T-helper 2 cell treated with Interferon-gamma antibody and Interleukin-4, amounts not matched to agents 5 μg/mL and 100 μg/mL, for 36 hours (primary cell): ENCODE results near the gene CLEC16A.
"Not testable (repeated sequence)": the region's sequence is repeated elsewhere in the genome, so short reads cannot be mapped to it uniquely, and the experiment has no call there.

Source experiments
- DNase-seq: peaks from one replicate; pipeline ENCODE4 v3.0.0; 2021; ENCODE audit warnings: low spot score
- H3K27ac Mint-ChIP-seq: one replicate; pipeline ENCODE4 v1.8.0; 2021; ENCODE audit warnings: mild to moderate bottlenecking, mixed read lengths
- H3K27me3 Mint-ChIP-seq: one replicate; pipeline ENCODE4 v1.8.0; 2021; ENCODE audit warnings: low read depth, mixed read lengths
- H3K36me3 Mint-ChIP-seq: one replicate; pipeline ENCODE4 v1.8.0; 2021; ENCODE audit warnings: low read depth, mixed read lengths
- H3K4me1 Mint-ChIP-seq: one replicate; pipeline ENCODE4 v1.8.0; 2021; ENCODE audit warnings: low read depth, mixed read lengths
- H3K4me3 Mint-ChIP-seq: one replicate; pipeline ENCODE4 v1.8.0; 2022; ENCODE audit warnings: mild to moderate bottlenecking, moderate library complexity, mixed read lengths
- H3K9me3 Mint-ChIP-seq: one replicate; pipeline ENCODE4 v1.8.0; 2021; ENCODE audit warnings: mixed read lengths

The CLEC16A gene

DNA sequence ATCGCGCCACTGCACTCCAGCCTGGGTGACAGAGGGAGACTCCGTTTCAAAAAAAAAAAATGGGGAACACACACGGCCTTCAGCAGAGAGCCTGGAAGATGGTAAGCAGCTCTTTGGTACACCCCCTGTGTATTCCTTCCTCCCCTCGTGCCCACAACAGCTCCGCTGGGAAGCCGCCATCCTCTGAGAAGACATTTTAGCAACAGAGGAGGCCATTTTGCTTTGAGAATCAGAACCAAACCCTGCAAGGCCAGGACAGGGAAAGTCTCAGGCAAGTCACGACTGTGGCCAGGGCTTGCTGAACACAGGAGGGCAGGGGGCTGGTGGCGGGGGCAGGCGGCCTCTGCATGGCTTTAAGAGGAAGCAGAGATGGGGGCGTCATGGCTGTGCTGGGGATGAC, 265.9 kb downstream of the CLEC16A start:
- no peaks in the 10 kb centered on the region for H3K27me3 Mint-ChIP-seq
- H3K4me3 Mint-ChIP-seq: no peak overlapping the region
- peaks cover 15% of the 10 kb centered on the region for H3K4me1 Mint-ChIP-seq
- H3K9me3 Mint-ChIP-seq: no peaks in the 10 kb centered on the region
- no peak overlapping the region for H3K27ac Mint-ChIP-seq
- DNase-seq: no peak
- H3K36me3 Mint-ChIP-seq: no peaks in the 10 kb centered on the region

DNA sequence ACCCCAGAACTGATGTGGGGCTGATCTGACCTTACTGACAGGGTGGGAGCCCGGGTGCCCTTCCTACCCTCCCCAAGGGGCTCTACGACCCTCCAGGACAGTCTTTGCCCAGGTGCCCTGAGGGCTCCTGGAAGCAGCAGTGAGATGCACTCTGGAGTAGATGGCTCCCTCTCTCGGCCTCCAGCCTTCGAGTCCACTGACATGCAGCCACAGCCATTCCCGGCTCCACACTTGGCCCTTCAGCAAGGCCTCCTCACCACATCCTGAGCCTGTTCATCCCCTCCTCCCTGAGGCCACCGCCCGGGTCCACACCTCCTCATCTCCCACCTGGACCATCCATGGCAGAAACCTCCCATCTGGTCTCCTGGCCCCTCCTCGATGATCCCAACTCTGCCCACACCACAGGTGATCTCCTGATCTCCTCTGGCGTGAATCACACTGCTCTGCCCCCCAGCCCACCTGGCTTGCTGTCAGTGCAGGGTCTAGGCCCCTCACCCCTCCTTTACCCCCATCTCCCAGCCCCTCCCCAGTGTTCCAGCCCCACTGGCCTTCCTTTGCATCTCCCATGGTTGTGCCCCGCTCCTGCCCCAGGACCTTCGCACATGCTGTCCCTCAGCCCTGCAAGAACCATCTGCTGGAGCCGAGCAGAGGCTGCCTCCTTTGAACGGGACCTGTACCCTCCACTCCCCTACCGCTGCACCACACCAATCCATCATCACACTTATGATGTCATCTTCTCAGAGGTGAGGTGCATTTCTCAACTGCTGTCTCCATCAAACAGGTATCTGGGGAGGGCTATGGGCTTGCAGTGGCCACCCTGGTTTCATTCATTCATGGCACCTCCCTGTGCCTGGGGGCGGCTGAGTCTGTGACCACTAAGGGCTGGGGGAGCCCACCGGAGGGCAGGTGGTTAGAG, 267.0 kb downstream of the CLEC16A start:
- no peak overlapping the region for H3K4me3 Mint-ChIP-seq
- no peak for DNase-seq
- peaks cover 11% of the 10 kb centered on the region for H3K4me1 Mint-ChIP-seq
- H3K27ac Mint-ChIP-seq: peak overlapping the region; percentile 65
- no peaks in the 10 kb centered on the region for H3K27me3 Mint-ChIP-seq
- H3K36me3 Mint-ChIP-seq: peaks cover 6% of the 10 kb centered on the region
- H3K9me3 Mint-ChIP-seq: peaks cover 8% of the 10 kb centered on the region

- no peak for DNase-seq
- Mint-ChIP-seq H3K4me3 (no peak overlapping the region), H3K36me3 (peaks cover 7% of the 10 kb centered on the region), H3K27ac (peak overlapping the region; percentile 49), H3K27me3 (no peaks in the 10 kb centered on the region), H3K4me1 (peaks cover 4% of the 10 kb centered on the region), H3K9me3 (peaks cover 12% of the 10 kb centered on the region)
These were observed 267.8 kb downstream of the CLEC16A start for GRCh38 chr16:11211977-11212797.

DNA sequence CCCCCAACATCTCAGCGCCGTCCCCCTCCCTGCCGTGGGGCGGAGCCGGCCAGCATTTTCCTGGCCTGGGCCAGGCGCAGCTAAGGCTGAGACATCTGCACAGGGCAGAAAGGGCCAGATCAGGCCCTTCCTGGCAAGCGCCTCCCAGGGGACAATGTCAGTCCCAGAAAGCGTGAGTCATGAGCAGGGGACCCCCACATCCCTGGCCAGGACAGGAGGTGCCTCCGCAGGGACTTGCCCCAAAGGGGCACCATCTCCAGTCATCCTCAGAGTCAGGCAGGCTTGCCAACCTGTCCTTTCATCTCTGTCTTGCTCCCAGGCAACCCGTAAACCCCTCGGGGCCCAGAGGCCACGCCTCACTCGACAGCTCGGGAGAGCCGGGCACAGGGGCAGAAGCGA, 268.4 kb downstream of the CLEC16A start:
- DNase-seq: no peak
- H3K4me1 Mint-ChIP-seq: peaks cover 4% of the 10 kb centered on the region
- H3K36me3 Mint-ChIP-seq: peaks cover 12% of the 10 kb centered on the region
- H3K27me3 Mint-ChIP-seq: no peaks in the 10 kb centered on the region
- no peak overlapping the region for H3K4me3 Mint-ChIP-seq
- H3K9me3 Mint-ChIP-seq: peaks cover 18% of the 10 kb centered on the region
- H3K27ac Mint-ChIP-seq: no peak overlapping the region

- no peak for DNase-seq
- Mint-ChIP-seq H3K27me3 (no peaks in the 10 kb centered on the region), H3K4me1 (peaks cover 4% of the 10 kb centered on the region), H3K36me3 (peaks cover 14% of the 10 kb centered on the region), H3K4me3 (no peak overlapping the region), H3K27ac (no peak overlapping the region), H3K9me3 (peaks cover 22% of the 10 kb centered on the region)
These were observed 269.0 kb downstream of the CLEC16A start for GRCh38 chr16:11213373-11213772.

DNA sequence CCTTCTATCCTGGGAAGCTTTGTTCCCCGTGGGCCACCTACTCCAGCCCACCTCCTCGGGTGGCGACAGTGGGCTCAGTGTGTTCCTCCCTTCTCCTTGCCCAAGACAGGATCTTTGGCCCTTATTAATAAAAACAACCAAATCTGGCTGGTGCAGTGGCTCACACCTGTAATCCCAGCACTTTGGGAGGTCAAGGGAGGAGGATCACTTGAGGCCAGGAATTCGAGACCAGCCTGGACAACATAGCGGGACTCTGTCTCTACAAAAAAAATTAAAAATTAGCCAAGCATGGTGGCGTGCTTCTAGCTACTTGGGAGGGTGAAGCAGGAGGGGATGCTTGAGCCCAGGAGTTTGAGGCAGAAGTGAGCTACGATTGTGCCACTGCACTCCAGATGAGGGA, 269.4 kb downstream of the CLEC16A start:
- H3K27ac Mint-ChIP-seq: no peak overlapping the region
- no peaks in the 10 kb centered on the region for H3K27me3 Mint-ChIP-seq
- no peak overlapping the region for H3K4me3 Mint-ChIP-seq
- H3K9me3 Mint-ChIP-seq: peaks cover 26% of the 10 kb centered on the region
- H3K36me3 Mint-ChIP-seq: peaks cover 17% of the 10 kb centered on the region
- H3K4me1 Mint-ChIP-seq: peaks cover 7% of the 10 kb centered on the region
- no peak for DNase-seq

- H3K27ac Mint-ChIP-seq: no peak overlapping the region
- H3K4me1 Mint-ChIP-seq: peaks cover 21% of the 10 kb centered on the region
- no peaks in the 10 kb centered on the region for H3K27me3 Mint-ChIP-seq
- H3K4me3 Mint-ChIP-seq: no peak overlapping the region
- no peak for DNase-seq
- H3K36me3 Mint-ChIP-seq: peaks cover 21% of the 10 kb centered on the region
- peaks cover 31% of the 10 kb centered on the region for H3K9me3 Mint-ChIP-seq
These were observed 271.7 kb downstream of the CLEC16A start for GRCh38 chr16:11215935-11216556.

GRCh38 chr16:11217651-11218603, 273.6 kb downstream of the CLEC16A start:
- Mint-ChIP-seq H3K4me1 (peaks cover 25% of the 10 kb centered on the region), H3K36me3 (peaks cover 21% of the 10 kb centered on the region)
- DNase-seq: no peak

DNA sequence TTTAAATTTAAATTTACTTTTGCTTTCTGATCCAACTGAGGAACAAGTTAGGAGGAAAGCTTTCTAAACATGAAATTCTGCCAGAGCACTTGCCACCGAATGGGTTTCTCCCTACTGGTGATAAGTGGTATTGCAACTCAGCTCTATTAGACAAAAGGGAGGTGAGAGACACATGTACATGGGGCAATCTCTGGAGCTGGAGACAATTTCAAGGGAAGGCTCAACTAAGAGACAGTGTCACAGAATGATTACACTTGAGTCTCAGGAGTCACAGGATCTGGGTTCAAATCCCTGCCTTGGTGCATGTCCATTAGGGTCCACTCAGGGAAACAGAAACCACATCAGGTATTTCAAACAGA, 274.2 kb downstream of the CLEC16A start:
- no peak for DNase-seq
- Mint-ChIP-seq H3K9me3 (peaks cover 31% of the 10 kb centered on the region), H3K4me1 (peaks cover 29% of the 10 kb centered on the region), H3K27ac (peak overlapping the region; percentile 55), H3K27me3 (no peaks in the 10 kb centered on the region), H3K4me3 (no peak overlapping the region), H3K36me3 (peaks cover 21% of the 10 kb centered on the region)

More at GRCh38 chr16:11217651-11218603, 273.6 kb downstream of the CLEC16A start:
- peaks cover 31% of the 10 kb centered on the region for H3K9me3 Mint-ChIP-seq
- no peak overlapping the region for H3K27ac Mint-ChIP-seq
- no peak overlapping the region for H3K4me3 Mint-ChIP-seq
- H3K27me3 Mint-ChIP-seq: no peaks in the 10 kb centered on the region

GRCh38 chr16:11219178-11219577, 274.8 kb downstream of the CLEC16A start:
- peak overlapping the region; percentile 55 for H3K27ac Mint-ChIP-seq
- H3K9me3 Mint-ChIP-seq: peaks cover 31% of the 10 kb centered on the region
- peaks cover 21% of the 10 kb centered on the region for H3K36me3 Mint-ChIP-seq
- H3K4me3 Mint-ChIP-seq: no peak overlapping the region
- H3K27me3 Mint-ChIP-seq: no peaks in the 10 kb centered on the region
- no peak for DNase-seq
- H3K4me1 Mint-ChIP-seq: peaks cover 32% of the 10 kb centered on the region

DNA sequence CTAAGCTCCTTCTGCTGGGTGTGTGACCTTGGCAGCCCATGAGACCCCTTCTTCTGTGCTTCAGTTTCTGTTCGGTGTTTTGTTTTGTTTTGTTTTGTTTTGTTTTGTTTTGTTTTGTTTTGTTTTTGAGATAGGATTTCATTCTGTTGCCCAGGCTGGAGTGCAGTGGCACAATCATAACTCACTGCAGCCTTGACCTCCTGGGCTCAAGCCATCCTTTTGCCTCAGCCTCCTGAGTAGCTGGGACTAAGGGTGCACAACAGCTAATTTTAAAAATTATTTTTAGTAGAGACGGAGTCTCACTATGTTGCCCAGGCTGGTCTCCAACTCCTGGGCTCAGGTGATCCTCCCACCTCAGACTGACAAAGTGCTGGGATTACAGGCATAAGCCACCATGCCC, 276.1 kb downstream of the CLEC16A start:
- Mint-ChIP-seq H3K27ac (peak overlapping the region; percentile 70), H3K9me3 (peaks cover 31% of the 10 kb centered on the region), H3K4me1 (peaks cover 41% of the 10 kb centered on the region), H3K36me3 (peaks cover 21% of the 10 kb centered on the region)
- not testable (repeated sequence) for H3K27me3 Mint-ChIP-seq, H3K4me3 Mint-ChIP-seq, DNase-seq

- Mint-ChIP-seq H3K9me3 (peaks cover under 1% of the 10 kb centered on the region), H3K27ac (peak overlapping the region; percentile 98)
These were observed 279.9 kb downstream of the CLEC16A start for GRCh38 chr16:11224096-11224893.

More at GRCh38 chr16:11224096-11224893, 279.9 kb downstream of the CLEC16A start:
- H3K4me1 Mint-ChIP-seq: peaks cover 61% of the 10 kb centered on the region
- no peaks in the 10 kb centered on the region for H3K27me3 Mint-ChIP-seq
- peak overlapping the region; percentile 85 for H3K4me3 Mint-ChIP-seq
- peak; percentile 75 for DNase-seq
- peaks cover under 1% of the 10 kb centered on the region for H3K36me3 Mint-ChIP-seq
